ENCODE data around the gene MMS22L.

GRCh38 chr6:97110149-97110548 lies 172.9 kb downstream of the MMS22L start:
- TF ChIP-seq POLR2A (IDR thresholded peaks at IDR 0.05) (no peak), EP300 (IDR thresholded peaks at IDR 0.05; ENCODE audit: low read depth) (no peak), POLR2AphosphoS5 (IDR thresholded peaks at IDR 0.05) (no peak)
- TF ChIP-seq, protein P1, sequence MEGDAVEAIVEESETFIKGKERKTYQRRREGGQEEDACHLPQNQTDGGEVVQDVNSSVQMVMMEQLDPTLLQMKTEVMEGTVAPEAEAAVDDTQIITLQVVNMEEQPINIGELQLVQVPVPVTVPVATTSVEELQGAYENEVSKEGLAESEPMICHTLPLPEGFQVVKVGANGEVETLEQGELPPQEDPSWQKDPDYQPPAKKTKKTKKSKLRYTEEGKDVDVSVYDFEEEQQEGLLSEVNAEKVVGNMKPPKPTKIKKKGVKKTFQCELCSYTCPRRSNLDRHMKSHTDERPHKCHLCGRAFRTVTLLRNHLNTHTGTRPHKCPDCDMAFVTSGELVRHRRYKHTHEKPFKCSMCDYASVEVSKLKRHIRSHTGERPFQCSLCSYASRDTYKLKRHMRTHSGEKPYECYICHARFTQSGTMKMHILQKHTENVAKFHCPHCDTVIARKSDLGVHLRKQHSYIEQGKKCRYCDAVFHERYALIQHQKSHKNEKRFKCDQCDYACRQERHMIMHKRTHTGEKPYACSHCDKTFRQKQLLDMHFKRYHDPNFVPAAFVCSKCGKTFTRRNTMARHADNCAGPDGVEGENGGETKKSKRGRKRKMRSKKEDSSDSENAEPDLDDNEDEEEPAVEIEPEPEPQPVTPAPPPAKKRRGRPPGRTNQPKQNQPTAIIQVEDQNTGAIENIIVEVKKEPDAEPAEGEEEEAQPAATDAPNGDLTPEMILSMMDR (IDR thresholded peaks at IDR 0.05): no peak

All from transverse colon (tissue), 4 donors.